ENCODE results near the gene MNAT1. TPM values are rescaled to one million over a fixed set of nuclear protein-coding genes. Genes with fewer than 3 reads are reported as not detected.
"Not testable (repeated sequence)": the region's sequence is repeated elsewhere in the genome, so short reads cannot be mapped to it uniquely, and the experiment has no call there.

Gene MNAT1
- polyA plus RNA-seq, 5 donors = 34.7 to 44.6 (median 39.9) TPM

DNA sequence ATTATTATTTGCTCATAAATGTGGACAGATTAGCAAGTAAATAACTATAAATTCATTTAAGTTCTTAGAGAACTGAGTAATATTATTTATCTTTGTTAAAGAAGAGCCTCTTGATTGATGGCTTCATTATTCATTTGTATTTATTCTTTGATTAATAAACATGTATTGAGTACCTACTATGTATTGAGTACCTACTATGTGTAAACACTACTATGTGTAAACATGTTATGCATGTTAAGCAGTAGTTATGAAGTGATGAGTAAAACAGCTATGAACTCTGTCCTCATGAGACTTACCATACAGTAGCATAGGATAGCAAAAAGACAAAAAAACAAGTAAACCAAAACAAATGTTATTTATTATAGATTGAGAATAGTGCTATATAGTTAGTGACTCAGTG is 61.9 kb downstream of the MNAT1 start:
- DNase-seq = no peak

DNA sequence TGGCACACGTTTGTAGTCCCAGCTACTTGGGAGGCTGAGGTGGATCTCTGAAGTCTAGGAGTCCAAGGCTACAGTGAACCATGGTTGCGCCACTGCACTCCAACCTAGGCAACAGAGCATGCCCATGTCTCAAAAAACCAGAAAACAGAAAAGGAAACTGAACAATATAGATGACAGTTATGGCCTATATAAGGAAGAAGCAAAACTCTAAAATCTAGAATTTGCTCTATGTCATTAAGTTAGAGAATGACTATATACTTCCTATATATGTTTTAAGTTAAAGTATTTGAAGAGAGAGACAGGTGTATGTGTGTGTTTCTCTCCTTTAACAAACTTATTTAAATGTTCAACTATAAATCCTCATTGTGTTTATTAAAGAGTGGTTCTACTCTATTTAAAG is 65.8 kb downstream of the MNAT1 start:
- DNase-seq = no peak

DNA sequence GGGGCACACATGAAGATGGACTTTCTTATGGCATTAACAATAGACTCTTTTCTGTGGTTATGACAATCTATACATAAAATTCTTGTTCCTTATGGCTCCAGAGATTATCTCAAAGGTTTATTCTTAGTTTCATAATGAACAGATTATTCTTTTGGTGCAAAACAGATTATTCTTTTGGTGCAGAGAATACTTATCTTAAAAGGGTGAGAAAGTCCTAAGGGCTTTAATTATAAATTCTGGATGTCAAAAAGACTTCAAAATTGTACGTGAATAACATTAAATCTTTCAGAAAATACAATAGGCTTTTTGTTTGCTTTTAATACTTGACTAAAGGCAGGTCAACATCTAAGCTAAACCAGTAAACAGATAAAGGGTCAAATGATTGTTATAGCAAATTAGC is 69.3 kb downstream of the MNAT1 start:
- no peak for DNase-seq

DNA sequence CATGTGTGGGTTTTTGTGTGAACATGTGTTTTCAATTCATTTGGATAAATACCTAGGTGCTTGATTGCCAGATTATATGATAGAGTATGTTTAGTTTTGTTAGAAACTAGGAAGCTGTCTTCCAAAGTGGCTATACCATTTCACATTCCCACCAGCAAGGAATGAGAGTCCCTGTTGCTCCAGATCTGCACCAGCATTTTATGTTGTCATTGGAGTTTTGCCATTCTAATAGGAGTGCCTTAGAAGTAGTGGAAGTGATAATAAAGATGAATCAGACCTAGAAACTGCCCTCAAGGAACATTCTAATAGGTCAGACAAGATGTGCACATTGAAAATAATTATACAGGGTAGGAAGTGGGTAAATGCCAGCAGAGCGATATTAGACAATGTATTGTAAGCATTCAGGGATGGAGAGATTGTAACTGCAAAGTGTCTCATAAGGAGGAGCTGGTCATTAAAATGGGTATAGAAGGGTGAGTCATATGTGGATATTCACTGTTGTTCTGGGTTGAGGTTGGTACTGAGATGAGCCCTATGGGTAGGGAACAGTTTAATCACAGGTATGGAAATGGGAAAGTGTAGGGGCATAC is 71.4 kb downstream of the MNAT1 start:
- no peak for DNase-seq

DNA sequence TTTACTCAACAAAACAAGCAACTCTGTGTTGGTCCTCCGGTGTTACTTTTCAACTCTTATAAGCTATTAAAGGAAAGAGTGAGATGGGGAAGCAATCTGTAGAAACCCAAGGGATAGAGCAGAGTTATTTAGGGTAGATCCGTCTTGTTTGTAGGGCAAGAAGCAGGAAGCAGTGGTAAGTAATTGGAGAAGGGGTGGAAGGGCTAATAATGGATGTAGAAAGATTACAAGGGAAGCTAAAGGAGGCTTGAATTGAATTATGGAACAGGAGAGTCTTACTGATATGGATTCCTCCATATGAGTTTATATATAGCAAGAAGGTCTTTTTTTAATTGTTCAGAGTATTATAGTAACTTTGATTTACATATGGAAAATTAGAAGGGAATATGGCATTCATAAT is 72.7 kb downstream of the MNAT1 start:
- no peak for DNase-seq

DNA sequence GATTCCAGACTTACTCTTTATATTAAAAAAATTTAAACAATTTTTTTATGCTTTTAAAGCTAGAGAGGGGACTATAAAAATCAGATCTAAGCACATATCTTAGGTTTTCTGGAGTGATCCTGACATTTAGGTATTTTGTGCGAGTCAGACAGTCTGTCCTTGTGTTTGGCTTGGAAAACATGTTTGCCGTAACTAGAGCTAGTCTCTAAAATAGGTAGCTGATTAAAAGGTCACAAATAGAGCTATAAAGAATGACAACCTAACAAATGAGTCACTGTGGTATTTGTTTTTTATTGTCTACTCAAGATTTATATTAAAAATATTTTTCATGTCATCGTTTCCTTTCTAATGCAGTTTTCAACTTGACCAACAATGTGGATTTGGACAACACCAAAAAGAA is 73.4 kb downstream of the MNAT1 start:
- no peak for DNase-seq

DNA sequence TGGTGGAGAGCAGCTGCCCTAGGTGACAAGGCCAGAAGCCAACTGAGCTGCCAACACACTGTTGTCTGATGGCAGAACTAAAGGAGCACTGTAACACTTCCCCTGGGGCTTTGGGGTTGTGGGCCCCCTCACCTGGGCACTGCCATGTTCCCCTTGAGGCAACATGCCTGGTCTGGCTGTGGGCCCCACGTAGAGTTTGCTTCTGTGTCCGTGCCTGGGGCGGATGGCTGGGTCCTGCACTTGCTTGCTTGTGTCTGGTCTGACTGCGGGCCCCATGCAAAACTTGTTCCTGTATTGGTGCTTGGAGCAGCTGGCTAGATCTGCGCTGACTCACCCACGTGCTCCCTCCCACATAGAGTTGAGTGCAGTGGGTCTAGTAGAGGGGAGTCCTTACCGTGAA is 78.4 kb downstream of the MNAT1 start:
- no peak for DNase-seq

DNA sequence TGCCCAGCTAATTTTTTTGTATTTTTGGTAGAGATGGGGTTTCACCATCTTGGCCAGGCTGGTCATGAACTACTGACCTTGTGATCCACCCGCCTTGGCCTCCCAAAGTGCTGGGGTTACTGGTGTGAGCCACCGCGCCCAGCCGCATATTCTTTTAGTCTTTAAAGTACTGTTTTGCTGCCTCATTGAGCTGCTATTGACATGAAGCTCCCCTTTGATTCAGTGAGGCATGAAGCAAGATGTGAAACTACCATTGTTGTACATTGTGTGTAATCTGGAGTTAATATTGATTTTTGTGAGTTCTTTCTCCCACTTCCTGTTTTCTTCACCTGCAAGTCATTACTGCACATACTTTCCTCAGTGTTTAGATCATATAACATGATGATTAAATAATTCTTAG is 80.8 kb downstream of the MNAT1 start:
- DNase-seq = no peak

DNA sequence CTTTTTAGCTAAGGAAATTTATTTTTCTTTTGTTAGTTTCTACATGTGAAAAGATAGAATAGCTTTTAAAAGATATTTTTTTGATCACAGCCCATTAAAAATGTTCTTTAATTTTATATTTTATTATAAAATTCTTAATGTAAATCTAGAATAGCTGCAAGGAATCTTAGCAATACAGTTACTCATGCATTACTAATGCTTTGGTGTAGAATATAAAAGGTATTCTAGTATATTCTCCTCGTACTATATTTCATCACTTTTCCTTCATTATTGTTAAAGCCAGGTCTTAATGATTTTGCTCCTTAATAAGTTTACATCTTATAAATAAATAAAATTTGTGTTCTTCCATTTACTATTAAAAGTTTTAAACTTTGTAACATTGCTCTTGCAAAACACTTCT is 82.6 kb downstream of the MNAT1 start:
- no peak for DNase-seq

DNA sequence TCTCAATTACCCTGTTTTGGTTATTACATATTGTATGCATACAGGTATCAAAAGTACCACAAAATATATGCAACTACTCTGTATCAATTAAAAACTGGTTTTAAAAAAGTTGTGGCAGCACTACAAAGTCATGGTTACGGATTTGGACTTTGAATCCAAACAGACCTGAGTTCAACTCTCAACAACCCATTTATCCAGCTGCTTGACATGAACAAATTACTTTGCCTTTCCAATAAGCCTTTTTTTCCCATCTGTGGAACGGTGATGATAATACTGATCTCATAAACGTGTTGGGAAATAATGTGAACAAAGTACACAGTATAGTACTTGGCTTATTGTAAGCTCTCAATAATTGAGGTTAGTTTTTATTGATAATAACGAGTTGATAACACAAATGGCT is 85.0 kb downstream of the MNAT1 start:
- DNase-seq = no peak

DNA sequence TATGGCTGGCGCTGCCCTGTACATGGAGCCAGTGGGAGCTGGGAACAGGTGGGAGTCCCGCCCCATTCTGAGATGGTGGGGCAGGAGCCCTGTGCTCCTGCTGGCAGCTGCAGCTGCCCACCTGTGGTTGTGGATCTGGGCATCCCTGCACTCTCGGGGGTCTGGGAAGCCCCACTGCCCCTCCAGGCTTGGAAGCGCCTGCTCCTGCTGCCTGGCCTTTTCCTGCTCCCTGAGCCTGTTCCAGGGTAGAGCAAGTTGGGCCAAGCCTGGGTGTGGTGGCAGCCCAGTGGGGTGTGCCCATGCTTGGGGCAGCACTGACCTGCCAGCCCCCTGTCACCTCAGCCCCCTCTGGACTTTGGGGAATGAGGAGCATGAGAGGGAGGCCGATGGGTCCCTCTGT is 104.0 kb downstream of the MNAT1 start:
- no peak for DNase-seq

DNA sequence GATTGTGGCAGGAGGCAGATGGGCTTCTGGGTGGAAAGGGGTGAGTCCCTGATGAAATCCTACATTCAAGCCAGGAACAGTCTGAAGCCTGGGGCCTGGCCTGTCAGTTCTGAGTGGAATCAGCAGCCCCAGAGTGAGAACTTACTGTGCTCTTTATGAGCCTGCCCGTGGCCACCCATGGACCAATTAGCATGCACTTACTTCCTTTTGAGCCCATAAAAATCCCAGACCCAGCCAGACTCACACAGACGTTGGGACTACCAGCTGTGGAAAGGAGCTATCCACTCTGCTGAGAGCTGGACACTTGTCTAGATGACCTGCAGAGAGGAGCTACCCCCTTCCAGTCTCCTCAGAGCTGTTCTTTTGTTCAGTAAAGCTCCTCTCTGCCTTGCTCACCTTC is 104.5 kb downstream of the MNAT1 start:
- DNase-seq = no peak

DNA sequence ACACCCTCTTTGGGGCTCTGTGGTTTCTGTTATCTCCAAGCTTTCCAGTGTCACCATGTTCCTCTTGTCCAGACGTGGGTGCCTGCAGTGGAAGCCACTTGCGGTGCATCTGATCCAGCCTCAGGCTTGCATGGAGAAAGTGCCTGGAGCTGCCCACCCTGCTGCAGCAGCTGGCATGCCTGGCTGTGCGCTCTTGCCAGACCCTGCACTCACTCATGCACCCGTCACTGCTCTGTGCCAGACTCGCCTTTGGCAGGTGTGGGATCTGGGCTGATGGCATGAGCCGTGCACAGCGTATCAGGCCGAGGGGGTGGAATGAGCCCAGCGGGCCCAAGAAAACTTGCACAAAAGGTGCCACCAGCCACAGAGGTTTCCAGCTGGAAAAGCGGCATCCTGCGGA is 105.1 kb downstream of the MNAT1 start:
- no peak for DNase-seq

DNA sequence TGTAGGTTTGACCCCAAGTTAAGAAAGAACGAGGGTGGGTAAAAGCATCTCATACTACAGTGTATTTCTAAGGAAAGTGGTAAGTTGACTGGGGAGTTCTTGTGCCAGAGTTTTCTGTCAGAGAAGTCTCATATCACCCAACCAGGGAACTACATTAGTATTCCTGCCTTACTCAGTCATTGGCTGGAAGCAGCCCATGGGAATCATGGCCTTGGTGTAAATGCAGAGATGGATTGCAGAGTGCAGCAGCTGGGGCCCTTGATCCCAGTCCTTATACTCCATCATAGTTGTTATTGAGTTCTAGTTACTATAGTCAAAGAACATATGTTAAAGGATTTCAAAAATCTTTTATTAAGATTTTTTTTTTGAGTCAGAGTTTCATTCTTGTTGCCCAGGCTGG is 105.8 kb downstream of the MNAT1 start:
- no peak for DNase-seq

DNA sequence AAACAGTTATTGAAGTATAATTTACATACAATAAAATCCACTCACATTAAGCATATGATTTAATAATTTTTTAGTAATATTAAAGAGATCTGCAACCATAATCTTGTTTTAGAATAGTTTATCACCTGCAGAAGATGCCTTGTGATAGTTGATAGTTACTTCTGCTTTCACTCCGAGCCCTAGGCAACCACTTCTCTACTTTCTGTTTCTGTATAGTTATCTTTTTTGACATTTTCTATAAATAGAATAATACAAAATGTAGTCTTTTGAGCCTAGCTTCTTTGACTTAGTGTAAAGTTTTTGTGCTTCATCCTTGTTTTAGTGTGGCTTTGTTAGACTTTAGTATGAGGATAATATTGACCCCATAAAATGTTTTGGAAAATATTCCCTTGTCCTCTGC is 111.0 kb downstream of the MNAT1 start:
- no peak for DNase-seq

DNA sequence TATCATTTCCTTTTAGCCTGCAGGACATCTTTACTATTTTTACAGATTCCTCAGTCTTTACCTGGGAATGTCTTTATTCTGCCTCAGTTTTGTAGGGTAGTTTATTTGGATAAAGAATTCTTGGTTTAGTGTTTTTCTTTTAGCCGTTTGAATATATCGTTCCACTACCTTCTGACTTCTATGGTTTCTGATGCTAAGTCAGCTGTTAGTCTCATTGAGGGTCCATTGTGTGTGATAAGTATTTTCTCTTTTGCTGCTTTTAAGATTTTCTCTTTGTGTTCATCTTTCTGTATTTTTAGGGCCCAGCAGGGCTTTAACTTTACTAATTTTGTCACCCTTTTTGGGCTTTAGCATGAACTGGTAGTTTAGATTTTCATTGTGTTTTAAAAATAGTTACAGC is 113.5 kb downstream of the MNAT1 start:
- DNase-seq = no peak

DNA sequence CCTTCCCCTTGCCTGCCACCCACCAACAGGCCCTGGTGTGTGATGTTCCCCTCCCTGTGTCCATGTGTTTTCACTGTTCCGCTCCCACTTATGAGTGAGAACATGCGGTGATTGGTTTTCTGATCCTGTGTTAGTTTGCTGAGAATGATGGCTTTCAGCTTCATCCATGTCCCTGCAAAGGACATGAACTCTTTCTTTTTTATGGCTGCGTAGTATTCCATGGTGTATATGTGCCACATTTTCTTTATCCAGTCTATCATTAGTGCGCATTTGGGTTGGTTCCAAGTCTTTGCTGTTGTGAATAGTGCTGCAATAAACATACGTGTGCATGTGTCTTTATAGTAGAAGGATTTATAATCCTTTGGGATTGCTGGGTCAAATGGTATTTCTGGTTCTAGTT is 117.1 kb downstream of the MNAT1 start:
- DNase-seq = not testable (repeated sequence)

DNA sequence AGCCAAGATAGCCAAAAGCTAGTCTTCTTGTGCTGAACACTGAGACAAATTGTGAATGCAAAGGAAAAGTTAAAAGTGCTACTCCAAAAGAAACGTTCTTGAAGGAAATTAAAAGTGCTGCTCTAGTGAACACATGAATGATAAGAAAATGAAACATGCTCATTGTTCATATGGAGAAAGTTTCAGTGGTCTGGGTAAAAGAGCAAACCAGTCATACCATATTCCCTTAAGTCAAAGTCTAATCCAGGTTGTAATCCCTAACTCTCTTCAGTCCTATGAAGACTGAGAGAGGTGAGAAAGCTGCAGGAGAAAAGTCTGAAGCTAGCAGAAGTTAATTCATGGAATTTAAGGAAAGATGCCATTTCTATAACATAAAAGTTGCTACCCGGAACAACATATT is 121.5 kb downstream of the MNAT1 start:
- DNase-seq = no peak

DNA sequence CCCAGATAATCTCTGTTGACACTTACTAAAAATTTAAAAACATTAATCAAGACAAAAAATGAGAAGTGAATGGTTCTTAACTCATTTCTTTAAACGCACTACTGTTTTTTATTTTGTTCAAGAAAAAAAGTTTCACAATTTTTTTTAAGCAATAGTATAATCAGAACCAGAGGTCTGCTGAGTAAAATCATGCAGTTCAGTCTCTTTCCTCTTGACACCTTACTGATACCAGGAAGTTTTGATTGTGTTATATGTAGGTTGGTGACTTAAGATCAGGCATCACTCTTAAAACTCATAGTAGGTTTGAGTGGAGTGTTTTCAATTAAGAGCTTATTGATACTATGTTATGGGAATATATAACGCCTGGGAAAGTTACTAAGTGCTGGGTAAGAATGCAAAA is 125.0 kb downstream of the MNAT1 start:
- DNase-seq = no peak

DNA sequence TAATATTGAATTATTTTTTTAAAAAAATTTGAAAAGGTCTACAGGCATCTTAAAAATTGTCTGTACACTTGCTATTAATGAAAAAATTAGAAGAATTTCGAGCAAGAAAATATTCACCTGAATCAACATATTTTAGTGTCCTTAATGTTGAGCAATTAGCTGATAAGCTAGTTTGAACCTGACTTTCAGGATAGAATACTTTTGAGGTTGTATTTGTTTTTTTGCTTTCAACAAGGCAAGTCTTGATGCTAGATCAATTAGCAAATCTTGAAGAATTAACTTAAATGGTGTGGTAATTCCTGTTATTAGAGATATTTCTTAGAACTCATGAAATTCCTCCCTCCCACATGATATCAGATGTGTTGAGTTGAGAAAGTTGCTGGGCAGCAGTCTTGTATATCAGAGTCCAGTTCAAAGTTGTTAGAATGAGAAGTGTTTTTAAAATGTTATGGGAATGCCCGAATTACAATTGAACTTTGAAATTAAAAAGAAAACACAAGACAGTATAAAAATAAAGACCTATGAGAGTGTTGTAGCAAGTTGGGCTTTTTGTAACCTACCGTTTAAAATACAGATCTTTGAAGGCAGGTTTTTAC is 127.1 kb downstream of the MNAT1 start:
- no peak for DNase-seq

DNA sequence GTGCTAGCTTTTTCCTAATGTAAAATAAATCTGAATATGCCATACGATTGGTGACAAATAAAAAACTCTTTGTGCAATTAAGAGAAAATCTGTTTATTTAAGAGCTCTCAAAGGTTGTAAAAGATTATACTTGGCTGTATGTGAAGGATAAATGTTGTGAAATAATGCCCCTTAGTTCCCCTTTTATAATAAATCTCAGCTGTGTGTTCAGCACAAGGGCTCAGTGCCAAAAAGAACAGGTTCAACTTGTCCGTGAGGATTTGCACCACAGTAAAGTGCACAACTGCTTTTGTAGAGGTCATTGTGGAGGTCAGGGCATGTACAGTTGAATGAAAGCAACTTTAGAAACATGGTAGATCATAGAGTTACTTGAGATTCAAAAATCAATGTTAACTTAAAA is 127.7 kb downstream of the MNAT1 start:
- peak; percentile 73 to 74 for DNase-seq

DNA sequence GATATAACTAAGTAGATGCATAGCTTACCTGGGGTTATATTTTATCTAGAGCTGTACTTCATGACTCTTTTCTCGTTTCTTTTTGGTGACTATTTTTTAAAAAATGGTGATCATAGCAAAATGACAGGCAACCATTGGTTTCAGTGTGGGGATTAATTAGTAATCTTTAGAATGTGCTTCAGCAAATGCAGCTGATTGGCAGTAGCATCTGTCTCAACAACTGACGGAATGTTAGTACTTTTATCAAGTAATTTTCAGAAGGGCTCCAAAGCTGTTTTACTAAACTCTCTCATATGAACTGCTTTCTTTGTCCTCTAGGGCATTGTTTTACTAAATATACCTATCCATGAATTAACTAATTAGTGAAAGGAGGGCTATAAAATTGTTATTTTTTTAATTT is 128.7 kb downstream of the MNAT1 start:
- no peak for DNase-seq

DNA sequence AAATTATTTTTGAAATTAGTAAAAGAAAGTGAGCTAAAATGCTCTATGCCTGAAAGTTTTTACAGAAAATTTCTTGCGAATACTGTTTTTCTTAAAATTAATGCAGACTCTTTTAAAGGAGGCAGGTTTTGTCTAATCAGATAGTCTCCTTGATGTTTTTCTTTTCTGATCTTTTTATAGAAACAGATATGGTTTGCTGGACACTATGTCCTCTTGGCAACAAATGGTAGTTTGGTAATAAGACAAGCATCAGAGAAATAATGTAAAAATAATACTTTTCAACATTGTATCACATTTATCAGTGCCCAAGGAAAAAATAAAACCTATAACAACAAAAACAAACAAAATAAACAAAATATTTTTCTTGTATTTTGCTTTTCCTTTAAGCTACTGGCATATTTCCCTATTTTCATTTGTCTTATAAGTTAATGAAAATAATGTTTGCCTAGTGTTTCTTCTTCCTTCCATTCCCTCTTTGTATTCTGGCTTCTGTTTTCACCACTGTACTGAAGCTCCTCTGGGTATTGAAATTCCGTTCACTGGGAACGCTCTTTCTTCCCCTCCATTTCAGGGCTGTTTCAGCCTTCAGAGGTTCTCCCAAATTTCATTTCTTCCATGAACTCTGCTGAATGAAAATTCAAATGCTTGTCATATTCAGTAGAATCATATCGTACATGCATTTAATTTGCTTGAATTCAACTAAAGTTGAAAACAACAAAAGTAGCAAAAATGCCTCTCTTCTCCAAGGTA is 131.0 kb downstream of the MNAT1 start:
- DNase-seq = no peak
